Measurements from ENCODE around the gene PPP3R2.

- TF ChIP-seq POLR2AphosphoS5 (IDR thresholded peaks at IDR 0.05; ENCODE audit: low read depth) (no peak), CTCF (IDR thresholded peaks at IDR 0.05; ENCODE audit: insufficient read depth, low read length) (no peak)
Observed at GRCh38 chr9:101586651-101587050, 8.1 kb downstream of the PPP3R2 start.
